NOMO-1 treated with DMSO at 0.1 percent for 48 hours (cell line): ENCODE data around the gene TCTN2.

Source experiments
- DNase-seq: peaks from one replicate; lab custom pipeline; 2025; ENCODE audit not compliant: unreplicated experiment; lab: John Stamatoyannopoulos, UW

Gene TCTN2

DNA sequence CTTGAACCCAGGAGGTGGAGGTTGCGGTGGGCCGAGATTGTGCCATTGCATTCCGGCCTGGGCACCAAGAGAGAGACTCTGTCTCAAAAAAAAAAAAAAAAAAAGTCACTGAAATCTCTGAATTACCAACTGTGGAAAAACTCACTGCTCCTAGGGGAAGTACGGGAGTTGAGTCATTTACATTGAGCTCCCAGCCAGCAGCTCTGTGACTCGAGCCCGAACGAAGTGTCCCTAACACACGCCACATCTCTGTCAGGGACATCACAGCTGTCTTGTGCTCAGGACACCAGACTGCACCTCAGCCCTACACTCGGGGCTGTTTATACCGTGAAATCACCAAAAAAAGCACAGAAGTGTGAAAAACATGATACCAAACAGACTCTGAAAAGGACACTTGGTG, 62.3 kb downstream of the TCTN2 start:
- no peak for DNase-seq

- DNase-seq = no peak
Observed at GRCh38 chr12:123734268-123734667, 63.4 kb downstream of the TCTN2 start.

DNA sequence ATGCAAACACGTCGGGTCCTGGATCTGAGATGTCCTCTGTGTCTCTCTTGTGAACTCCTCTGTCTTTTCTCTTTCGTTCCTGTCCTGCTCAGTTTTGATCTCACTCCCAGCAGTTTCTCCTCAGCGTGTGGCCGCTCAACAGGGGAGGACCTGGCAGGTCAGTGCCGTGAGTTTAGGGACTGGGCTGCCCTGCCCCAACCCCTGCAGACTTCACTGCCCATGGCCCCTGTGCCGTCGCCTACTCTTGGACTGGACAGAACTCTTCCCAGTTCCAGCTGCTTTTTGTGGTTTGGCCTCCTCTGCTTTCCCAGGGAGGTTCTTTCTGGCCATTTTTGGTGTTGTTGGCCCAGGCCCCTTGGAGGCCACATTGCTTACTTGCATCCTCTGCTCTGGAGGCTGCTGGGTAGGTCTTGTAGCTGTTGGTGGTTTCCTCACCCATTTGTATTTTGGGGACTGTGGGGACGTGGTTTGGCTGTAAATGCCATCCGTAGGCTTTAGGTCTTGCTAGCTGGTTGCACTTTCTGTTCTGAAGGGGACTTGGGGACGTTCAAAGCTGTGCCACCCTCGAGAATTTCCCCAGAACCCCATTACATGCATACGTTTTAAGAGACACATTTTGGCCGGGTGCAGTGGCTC, 71.1 kb downstream of the TCTN2 start:
- no peak for DNase-seq

- peak; percentile 91 for DNase-seq
Observed at GRCh38 chr12:123743002-123743401, 72.1 kb downstream of the TCTN2 start.

DNA sequence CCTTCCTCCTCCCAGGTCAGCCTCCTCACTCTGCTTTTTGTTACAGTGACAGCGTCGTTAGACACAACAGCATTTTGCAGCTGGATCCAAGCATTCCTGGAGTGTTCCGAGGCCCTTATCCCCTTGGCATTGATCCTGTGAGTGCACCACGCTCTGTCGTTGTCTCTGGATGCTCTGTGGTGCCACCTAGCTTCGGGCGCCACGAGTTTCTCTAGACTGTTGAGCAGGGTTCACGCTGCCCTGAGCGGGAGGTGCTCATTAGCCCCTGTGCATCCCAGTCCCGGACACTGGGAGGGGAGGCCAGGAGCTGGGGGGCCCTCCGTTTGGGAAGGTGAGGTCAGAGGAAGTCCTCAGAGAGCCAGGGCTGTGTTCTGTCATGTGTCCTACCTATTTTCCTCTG, 73.9 kb downstream of the TCTN2 start:
- no peak for DNase-seq

GRCh38 chr12:123747309-123747708, 76.4 kb downstream of the TCTN2 start:
- no peak for DNase-seq

GRCh38 chr12:123748161-123748560, 77.2 kb downstream of the TCTN2 start:
- DNase-seq = peak; percentile 77

DNA sequence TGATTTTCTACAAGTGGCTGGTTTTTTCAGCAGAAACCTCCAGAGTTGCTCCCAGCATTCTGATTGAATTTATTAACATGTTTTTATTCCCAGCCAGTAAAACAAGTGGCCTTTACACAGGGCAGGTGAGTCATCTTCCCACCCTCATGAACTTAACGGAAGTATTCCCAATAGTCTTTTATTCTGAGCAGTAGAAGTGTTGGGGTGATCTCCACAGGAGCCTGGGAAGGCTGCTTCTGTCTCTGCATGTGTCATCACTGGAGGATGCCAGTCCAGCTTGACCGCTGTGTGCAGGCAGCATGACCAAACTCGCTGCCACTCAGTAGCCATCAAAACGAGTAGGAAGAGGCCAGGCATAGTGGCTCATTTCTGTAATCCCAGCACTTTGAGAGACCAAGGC, 77.7 kb downstream of the TCTN2 start:
- DNase-seq = no peak

DNA sequence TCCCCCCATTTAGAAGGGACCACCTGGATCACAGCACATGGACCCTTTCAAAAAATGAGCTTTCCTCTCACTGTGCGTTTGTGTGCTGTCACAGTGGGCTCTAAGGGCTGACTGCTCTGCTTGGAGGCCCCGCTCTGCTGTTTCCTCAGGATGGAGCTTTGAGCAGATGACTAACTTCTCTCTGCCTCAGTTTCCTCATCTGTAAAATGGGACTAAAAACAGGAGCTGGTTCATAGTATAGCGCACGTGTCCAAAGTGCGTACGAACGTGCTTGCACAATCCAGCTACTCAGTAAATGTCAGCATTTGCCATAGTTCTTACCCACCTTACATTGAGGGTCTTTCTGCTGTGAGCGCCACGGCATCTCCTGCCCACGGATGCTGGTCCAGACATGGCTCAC, 78.4 kb downstream of the TCTN2 start:
- no peak for DNase-seq

GRCh38 chr12:123750159-123750656, 79.3 kb downstream of the TCTN2 start:
- no peak for DNase-seq

GRCh38 chr12:123752046-123752445, 81.1 kb downstream of the TCTN2 start:
- DNase-seq = no peak

GRCh38 chr12:123754041-123754772, 83.3 kb downstream of the TCTN2 start:
- DNase-seq = no peak

- DNase-seq = no peak
Observed at GRCh38 chr12:123757561-123757960, 86.6 kb downstream of the TCTN2 start.
